Erythroblast (primary cell): ENCODE results near the gene ISM1.

Source experiments
- DNase-seq, 2 experiments: peaks; one replicate each; lab custom pipeline; 2025; lab: John Stamatoyannopoulos, UW
- GATA1 ChIP-seq: IDR thresholded peaks from 2 replicates; pipeline ENCODE4 v1.6.1; 2011; ENCODE audit warnings: low read depth, mild to moderate bottlenecking, control low read depth, low read length, moderate library complexity
- POLR2A ChIP-seq: IDR thresholded peaks from 2 replicates; pipeline ENCODE4 v1.6.1; 2011; ENCODE audit warnings: mild to moderate bottlenecking, low read length

ISM1 gene

DNA sequence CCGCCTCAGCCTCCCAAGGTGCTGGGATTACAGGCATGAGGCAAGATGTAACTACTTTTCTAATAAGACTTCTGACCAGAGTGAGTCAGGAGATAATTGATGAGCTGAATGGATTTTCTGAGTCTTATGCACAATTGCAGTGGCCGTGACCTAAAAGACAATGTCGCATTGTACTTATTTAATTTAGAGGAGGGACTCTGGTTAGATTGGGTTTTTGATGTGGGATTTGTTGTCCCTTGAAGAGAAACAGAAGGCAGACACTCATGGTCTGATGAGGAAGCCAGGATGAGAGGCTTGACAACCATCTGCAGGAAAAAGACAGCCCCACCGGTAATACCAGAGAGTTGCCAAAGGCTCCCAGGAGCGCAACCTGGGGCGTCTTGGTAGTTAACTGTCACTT, 68.0 kb downstream of the ISM1 start:
- no peak for DNase-seq
- TF ChIP-seq GATA1 (no peak), POLR2A (no peak)

DNA sequence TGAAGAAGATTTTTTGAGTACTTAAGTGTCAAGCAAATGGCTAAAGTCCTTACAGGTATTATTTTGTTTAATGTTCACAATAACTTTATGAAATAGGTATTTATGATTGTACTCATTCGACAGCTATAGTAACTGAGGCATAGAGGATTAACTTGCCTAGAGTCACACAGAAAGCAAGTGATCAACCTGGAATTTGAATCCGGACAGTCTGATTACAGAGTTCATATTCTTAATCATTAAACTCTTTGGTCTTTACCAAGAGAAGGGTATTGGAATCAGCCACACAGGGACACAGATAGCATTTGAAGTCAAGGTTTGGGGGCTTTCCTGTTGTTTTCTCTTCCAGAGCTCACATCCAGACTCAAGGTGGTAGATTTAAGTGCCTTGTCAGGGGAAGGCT, 69.7 kb downstream of the ISM1 start:
- TF ChIP-seq POLR2A = no peak
- TF ChIP-seq GATA1 = no peak
- no peak for DNase-seq

DNA sequence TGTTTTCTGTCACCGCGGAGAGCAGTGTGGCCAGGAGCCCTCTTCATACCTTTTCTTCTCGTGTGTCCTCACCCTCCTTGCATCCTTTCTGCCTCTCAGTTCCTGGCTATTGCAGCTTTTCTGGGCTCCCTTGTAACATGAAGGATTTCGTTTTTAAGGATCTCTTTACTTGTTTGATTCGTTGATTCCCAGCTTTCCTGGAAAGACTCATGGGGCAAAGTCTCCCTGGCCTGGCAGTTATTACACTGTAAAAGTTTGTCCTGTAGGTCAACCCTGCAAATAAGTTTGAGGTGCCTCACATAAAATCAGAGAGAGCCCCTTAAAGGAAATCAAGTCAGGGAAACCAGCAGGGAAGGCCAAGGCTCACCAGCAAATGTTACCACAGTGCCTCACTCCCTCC, 70.1 kb downstream of the ISM1 start:
- no peak for TF ChIP-seq GATA1
- TF ChIP-seq POLR2A = no peak
- no peak for DNase-seq

DNA sequence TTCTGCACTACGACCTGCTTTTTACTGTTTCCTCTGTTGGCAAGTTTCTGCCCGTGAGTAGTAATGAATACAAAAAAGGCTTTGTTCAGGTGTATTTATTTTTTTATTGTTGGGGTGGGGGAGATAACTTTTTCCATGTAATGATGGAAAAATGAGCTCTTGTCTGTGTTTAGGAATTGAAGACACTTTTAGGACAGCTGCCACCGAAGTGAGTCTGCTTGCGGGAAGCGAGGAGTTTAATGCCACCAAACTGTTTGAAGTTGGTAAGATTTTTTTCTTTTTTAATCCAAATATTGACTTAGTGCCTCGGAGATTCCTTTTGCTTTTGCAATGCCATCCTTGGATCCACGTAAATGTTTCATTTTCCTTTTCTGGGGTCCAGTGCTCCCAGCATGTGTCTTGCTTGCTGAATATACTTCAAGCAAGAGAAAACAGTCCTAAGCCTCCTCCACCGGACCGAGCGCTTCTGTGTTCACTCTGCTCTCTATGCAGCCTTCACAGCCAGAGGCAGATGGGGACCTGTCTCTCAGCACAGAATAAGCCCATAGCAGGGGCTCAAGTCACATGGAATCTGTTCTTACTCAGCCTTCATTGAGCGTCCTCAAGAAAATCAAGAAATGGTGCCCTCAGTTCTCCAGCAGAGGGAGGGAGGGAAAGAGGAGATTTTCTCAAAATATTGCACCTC, 71.3 kb downstream of the ISM1 start:
- TF ChIP-seq POLR2A (no peak), GATA1 (no peak)
- no peak for DNase-seq

DNA sequence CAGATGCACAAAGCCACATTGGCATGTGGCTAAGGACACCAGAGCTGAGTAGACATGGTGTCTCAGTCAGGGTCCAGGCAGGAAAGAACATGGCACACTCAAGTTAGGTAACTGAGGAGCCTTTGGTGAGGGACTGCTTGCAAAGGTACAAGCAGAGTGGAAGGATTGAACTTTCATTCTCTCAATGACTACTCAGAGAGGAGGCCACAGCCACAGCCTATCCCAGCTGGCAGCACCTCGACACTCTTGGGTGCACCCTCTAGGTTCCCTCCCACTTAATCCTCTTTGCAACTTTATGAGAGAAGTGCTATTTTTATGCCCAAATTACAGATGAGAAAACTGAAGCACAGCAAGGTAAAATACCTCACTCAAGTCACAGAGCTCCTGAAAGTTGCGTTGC, 73.4 kb downstream of the ISM1 start:
- DNase-seq = no peak
- no peak for TF ChIP-seq POLR2A
- no peak for TF ChIP-seq GATA1

DNA sequence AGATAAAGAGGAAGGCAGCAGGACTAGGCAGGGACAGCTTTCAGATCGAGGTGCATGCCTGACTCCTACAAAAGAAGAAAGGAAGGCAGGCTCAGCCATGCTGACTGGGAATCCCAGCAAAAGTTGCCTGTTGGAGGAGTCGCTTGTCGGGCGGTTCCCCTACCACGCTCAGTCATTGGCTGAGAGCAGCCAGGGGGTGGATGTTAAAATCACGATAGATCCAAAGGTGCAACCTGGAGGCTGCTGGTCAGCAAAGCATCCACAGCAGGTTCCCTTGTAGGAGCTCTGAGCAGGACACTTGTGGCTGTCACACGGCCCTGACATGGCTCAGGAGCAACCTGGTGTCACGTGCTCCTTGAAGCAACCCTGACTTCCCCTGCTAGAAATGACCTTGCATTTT, 74.6 kb downstream of the ISM1 start:
- DNase-seq = no peak
- TF ChIP-seq GATA1 (no peak), POLR2A (no peak)

DNA sequence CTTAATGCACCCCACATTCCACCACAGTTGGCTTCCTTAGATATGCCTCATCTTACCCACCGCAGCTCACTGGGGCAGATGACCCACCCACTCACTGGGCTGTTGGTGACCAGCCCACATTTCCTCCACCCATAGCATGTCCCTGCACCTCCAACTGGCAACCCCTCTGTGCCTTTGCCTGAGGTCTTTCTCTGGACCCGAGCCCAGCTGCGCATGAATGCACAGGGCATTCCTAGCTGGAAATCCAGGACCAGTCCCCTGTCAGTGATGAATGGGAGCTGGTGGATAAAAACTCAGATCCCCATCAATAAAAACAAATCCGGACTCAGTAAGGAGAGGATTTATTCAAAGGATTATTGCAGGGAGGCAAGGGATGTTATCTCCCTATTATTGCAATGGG, 75.0 kb downstream of the ISM1 start:
- no peak for DNase-seq
- no peak for TF ChIP-seq GATA1
- no peak for TF ChIP-seq POLR2A

DNA sequence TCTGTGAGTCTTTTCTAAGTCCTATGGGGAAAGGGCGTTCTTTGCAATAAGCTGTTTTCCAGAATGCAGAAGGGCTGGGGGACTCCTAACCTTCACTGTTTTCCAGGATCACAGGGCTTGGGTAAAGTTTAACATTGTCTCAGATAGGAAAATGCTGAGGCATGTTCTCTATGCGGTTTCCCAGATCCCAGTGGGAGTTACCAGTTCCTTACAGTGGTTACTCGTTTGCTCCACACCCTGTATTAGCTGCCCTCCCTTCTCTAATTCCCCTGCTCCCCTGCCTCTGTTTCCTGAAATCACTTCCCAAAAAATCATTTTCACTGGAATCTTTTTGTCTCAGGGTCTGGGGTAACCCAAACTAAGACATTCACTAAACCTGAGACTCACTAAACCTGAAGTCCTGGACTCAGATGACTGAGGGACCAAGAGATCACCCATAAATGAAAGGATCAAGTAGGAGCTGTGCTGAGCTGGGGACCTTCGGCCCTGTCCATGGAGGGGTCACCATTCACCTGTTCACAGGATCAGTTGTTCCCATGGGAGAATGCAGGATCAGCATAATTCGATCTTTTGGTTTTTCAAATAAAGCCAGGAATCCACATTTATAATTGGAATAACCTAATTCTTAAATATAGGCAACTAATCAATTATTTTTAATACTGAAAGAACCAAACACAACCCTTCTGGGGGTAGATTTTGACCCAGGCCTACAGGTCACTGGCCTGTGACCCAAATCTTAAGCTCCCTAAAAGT, 76.2 kb downstream of the ISM1 start:
- DNase-seq = no peak
- no peak for TF ChIP-seq POLR2A
- TF ChIP-seq GATA1 = no peak

DNA sequence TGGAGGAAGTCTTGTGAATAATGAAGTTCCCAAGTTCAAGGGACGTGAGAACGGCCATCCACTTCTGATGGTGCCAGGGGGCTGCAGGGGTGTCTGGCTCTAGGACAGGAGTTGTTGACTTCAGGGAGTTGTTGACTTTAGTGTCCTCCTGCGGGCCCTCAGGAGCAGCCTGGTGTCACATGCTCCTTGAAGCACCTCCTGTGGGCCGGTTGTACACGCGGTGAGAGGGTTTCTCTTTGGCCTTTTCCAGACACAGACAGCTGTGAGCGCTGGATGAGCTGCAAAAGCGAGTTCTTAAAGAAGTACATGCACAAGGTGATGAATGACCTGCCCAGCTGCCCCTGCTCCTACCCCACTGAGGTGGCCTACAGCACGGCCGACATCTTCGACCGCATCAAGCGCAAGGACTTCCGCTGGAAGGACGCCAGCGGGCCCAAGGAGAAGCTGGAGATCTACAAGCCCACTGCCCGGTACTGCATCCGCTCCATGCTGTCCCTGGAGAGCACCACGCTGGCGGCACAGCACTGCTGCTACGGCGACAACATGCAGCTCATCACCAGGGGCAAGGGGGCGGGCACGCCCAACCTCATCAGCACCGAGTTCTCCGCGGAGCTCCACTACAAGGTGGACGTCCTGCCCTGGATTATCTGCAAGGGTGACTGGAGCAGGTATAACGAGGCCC, 77.8 kb downstream of the ISM1 start:
- DNase-seq = no peak
- TF ChIP-seq POLR2A = no peak
- no peak for TF ChIP-seq GATA1

DNA sequence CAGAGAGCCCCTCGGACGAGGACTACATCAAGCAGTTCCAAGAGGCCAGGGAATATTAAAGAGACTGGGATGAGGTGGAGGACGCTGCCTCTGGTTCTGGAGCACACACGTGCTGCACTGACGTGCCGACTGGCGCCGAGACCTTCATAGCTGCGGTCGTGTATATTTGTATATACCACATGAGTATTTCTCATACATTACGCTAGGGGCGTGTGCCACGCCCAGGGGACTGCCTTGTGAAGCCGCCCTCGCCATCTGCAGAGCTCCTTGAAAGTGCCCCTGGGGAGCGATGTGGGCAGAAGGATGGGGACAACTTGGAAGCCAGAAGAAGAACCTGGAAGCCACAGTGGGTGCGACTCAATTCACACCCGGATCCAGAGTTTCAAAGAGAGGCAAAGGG, 78.3 kb downstream of the ISM1 start:
- TF ChIP-seq GATA1 (no peak), POLR2A (no peak)
- DNase-seq = no peak

DNA sequence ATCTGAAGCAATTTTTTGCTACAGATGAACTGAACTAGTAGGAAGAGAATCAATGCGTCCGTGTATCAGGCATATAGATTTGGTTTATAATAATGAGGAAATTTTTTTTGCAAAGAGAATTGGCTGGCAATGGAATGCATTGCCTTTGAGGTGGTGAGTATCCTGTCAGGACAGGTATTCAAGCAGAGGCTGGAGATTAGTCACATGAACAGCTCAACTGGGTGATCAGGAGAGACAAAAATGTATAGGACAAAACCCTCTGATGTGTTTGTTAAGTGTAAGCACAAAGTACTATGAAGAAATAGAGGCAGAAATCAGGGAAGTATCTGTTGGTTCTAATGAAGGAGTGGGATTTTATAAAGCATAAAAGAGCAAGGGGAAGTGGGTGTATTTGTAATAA, 80.5 kb downstream of the ISM1 start:
- no peak for DNase-seq
- no peak for TF ChIP-seq POLR2A
- TF ChIP-seq GATA1 = no peak

DNA sequence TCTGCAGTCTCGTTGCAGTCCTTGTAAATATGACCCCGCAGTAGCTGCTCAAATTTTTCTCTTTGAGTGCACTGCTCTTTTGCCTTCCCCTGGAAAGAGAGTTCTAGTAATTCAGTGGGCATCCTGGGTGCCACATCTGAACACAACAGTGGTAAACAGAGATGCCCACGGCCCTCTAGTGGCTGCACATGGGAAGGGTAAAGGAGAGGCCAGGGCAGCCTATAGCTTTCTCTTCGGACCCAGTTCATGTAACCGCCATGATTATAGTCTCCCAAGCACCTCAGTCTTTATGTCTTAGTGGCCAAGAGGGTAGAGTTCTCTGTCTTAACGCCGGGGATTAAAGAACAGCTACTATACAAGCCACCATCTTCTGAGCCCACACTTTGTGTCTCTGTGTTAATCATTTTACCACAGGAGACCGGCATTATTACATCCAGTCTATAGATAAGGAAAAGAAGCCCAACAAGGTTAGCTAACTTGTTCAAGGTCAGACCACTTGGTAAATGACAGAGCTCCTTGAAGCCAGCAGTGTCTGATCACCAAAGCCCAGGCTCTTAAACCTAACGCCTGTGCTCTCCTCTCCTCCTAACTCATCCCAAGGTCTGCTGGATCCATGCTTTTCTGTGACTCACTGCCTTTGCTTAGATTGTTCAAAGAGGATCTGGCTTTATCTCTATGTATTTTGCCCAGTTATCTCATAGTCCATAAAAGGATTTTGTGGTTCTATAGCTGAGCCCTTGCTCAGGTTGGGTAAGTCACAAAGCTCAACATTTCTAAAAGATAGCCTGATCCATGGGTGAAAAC, 81.8 kb downstream of the ISM1 start:
- TF ChIP-seq POLR2A (no peak), GATA1 (no peak)
- DNase-seq = peak in 1 of 2 experiments; percentile 10

DNA sequence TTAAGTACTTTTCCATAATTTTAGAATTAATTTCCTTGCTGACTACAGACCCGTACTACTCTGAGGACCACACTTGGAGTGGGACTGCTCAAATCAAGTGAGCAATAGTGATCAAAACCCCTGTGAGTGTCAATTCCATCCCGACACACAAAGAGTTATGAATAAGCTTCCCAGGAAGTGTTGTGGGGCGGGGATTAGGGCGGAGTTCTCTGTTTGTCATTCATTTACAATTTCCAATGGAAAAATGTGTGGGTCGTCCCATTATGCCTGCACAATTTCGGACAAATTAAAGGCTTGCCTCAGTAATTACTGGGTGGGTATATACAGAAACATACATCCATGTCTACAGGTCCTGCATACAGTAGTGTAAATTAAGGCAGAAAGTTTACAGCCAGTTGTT, 84.2 kb downstream of the ISM1 start:
- no peak for DNase-seq

DNA sequence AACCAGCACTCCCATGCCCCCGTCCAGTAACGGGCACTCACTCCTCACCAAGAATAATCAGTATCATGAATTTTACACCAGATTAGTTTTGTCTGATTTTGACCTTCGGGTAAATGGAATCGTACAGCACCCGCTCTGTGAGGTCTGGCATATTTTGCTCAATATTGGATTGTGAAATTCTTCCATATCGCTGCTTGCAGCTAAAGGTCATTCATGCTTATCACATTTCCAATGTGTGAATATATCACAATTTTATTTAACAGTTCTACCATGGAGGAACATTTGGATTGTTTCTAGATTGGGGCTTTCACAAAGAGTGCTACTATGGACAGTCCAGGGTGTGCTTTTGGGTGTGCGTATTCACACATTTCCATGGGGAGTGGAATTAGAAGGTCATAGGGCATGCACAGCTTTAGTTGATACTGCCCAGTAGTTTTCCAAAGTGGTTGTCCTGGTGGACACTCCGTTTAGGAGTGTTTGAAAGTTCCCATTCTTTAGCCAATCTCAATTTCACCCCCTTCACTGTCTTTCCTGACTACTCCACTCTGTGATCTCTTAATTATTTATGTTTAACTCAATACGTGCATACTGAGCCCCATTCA, 86.6 kb downstream of the ISM1 start:
- no peak for DNase-seq
- TF ChIP-seq GATA1 (no peak), POLR2A (no peak)

More for the DNA sequence above, 84.2 kb downstream of the ISM1 start:
- TF ChIP-seq POLR2A = no peak
- no peak for TF ChIP-seq GATA1
